HG02840 (cell line): ENCODE data around the gene MARS1.

Experiments
- ATAC-seq: cut with Tn5 transposase; IDR thresholded peaks from one replicate; pipeline ENCODE4 v1.9.1; 2021; ENCODE audit warnings: mild to moderate bottlenecking, moderate library complexity, moderate number of reproducible peaks; ENCODE audit not compliant: unreplicated experiment, low FRiP score

The MARS1 gene

GRCh38 chr12:57526477-57527126, 38.7 kb downstream of the MARS1 start:
- ATAC-seq = no peak

GRCh38 chr12:57527184-57527583, 39.3 kb downstream of the MARS1 start:
- ATAC-seq = no peak

GRCh38 chr12:57528176-57528575, 40.3 kb downstream of the MARS1 start:
- ATAC-seq = no peak

GRCh38 chr12:57528831-57529555, 41.1 kb downstream of the MARS1 start:
- ATAC-seq = no peak

- no peak for ATAC-seq
Measured at GRCh38 chr12:57529831-57530230, 42.0 kb downstream of the MARS1 start.

- ATAC-seq = no peak
Measured at GRCh38 chr12:57530396-57531142, 42.7 kb downstream of the MARS1 start.

- no peak for ATAC-seq
Measured at GRCh38 chr12:57531836-57532235, 44.0 kb downstream of the MARS1 start.

GRCh38 chr12:57533108-57533507, 45.2 kb downstream of the MARS1 start:
- no peak for ATAC-seq

GRCh38 chr12:57534250-57534649, 46.4 kb downstream of the MARS1 start:
- ATAC-seq = no peak

- no peak for ATAC-seq
Measured at GRCh38 chr12:57534991-57535543, 47.2 kb downstream of the MARS1 start.

GRCh38 chr12:57535764-57536596, 48.1 kb downstream of the MARS1 start:
- ATAC-seq = no peak

GRCh38 chr12:57536597-57536942, 48.7 kb downstream of the MARS1 start:
- no peak for ATAC-seq

GRCh38 chr12:57539134-57539768, 51.4 kb downstream of the MARS1 start:
- ATAC-seq = no peak

GRCh38 chr12:57541001-57541400, 53.1 kb downstream of the MARS1 start:
- no peak for ATAC-seq

- no peak for ATAC-seq
Measured at GRCh38 chr12:57541717-57542116, 53.8 kb downstream of the MARS1 start.

- no peak for ATAC-seq
Measured at GRCh38 chr12:57543581-57543980, 55.7 kb downstream of the MARS1 start.

- no peak for ATAC-seq
Measured at GRCh38 chr12:57545809-57546437, 58.1 kb downstream of the MARS1 start.

- ATAC-seq = peak; percentile 97
Measured at GRCh38 chr12:57546438-57547287, 58.8 kb downstream of the MARS1 start, which contains the start of gene DCTN2. Gene DCTN2, minus strand, starts transcription at chr12:57547192. Its CDS starts 129 bp downstream, at chr12:57547063.
